ENCODE measurements around the gene NKX6-1.

GRCh38 chr4:84495118-84495793, 3.8 kb downstream of the NKX6-1 start:
- TF ChIP-seq POLR2A (IDR thresholded peaks at IDR 0.05; ENCODE audit: low read depth, low read length) (no peak), POLR2AphosphoS5 (IDR thresholded peaks at IDR 0.05; ENCODE audit: low read depth, low read length) (no peak), TAF1 (IDR thresholded peaks at IDR 0.05; ENCODE audit: borderline replicate concordance, low read depth, low read length) (no peak)

Measured in GM12892 (cell line).